KMS-11 (cell line): ENCODE data around the gene RHOXF2B.

Experiments used
- H2AFZ ChIP-seq: fragments of 200-600 bp; sonication (generic); 2 replicates; pipeline ENCODE4 v1.6.1; 2016; ENCODE audit warnings: antibody characterized with exemption, mixed run types, low read depth
- H3K27ac ChIP-seq: fragments of 200-600 bp; sonication (generic); 2 replicates; pipeline ENCODE4 v1.6.1; 2016; ENCODE audit warnings: mild to moderate bottlenecking, mixed run types
- H3K27me3 ChIP-seq: fragments of 200-600 bp; sonication (generic); 2 replicates; pipeline ENCODE4 v1.6.1; 2017; ENCODE audit warnings: mild to moderate bottlenecking, low read depth, mixed run types, moderate library complexity; ENCODE audit not compliant: insufficient read depth
- H3K36me3 ChIP-seq: fragments of 200-600 bp; sonication (generic); 2 replicates; pipeline ENCODE4 v1.6.1; 2017; ENCODE audit warnings: mild to moderate bottlenecking, mixed run types; ENCODE audit not compliant: insufficient read depth
- H3K4me1 ChIP-seq: fragments of 200-600 bp; sonication (generic); 2 replicates; pipeline ENCODE4 v1.6.1; 2016; ENCODE audit warnings: mild to moderate bottlenecking, low read depth, mixed run types; ENCODE audit not compliant: poor library complexity, severe bottlenecking
- H3K4me2 ChIP-seq: fragments of 200-600 bp; sonication (generic); 2 replicates; pipeline ENCODE4 v1.7.0; 2016; ENCODE audit warnings: mild to moderate bottlenecking, mixed run types
- H3K4me3 ChIP-seq: fragments of 200-600 bp; sonication (generic); IDR thresholded peaks from 2 replicates; pipeline ENCODE4 v1.6.1; 2017; ENCODE audit warnings: low read depth, low read length, mixed read lengths; ENCODE audit not compliant: insufficient read depth
- H3K79me2 ChIP-seq: fragments of 200-600 bp; sonication (generic); 2 replicates; pipeline ENCODE4 v1.6.1; 2016; ENCODE audit warnings: low read depth, mixed run types; ENCODE audit not compliant: insufficient read depth
- H3K9ac ChIP-seq: fragments of 200-600 bp; sonication (generic); 2 replicates; pipeline ENCODE4 v1.6.1; 2016; ENCODE audit warnings: mild to moderate bottlenecking, mixed run types
- H4K20me1 ChIP-seq: fragments of 200-600 bp; sonication (generic); 2 replicates; pipeline ENCODE4 v1.6.1; 2016; ENCODE audit warnings: mild to moderate bottlenecking, mixed run types; ENCODE audit not compliant: insufficient read depth
- CTCF ChIP-seq: fragments of 200-600 bp; sonication (generic); conservative IDR thresholded peaks from 2 replicates; pipeline ENCODE4 v1.6.1; 2017; ENCODE audit warnings: low read depth, mild to moderate bottlenecking, antibody characterized with exemption, low read length, moderate library complexity, mixed read lengths

Gene RHOXF2B

GRCh38 chrX:120023259-120023658, 54.2 kb downstream of the RHOXF2B start:
- Histone ChIP-seq H3K4me1 (no peaks in the 10 kb centered on the region), H3K4me3 (no peak overlapping the region), H3K27ac (no peak overlapping the region), H2AFZ (no peak overlapping the region), H3K36me3 (no peaks in the 10 kb centered on the region), H3K27me3 (no peaks in the 10 kb centered on the region), H3K4me2 (no peak overlapping the region), H3K9ac (no peak overlapping the region), H4K20me1 (no peaks in the 10 kb centered on the region), H3K79me2 (no peaks in the 10 kb centered on the region)
- TF ChIP-seq CTCF, result no peak

GRCh38 chrX:120022763-120023162, 54.7 kb downstream of the RHOXF2B start:
- TF ChIP-seq CTCF, result no peak
- Histone ChIP-seq H3K27me3 (no peaks in the 10 kb centered on the region), H3K9ac (no peak overlapping the region), H3K36me3 (no peaks in the 10 kb centered on the region), H3K4me1 (no peaks in the 10 kb centered on the region), H3K79me2 (no peaks in the 10 kb centered on the region), H3K27ac (no peak overlapping the region), H3K4me2 (no peak overlapping the region), H4K20me1 (no peaks in the 10 kb centered on the region), H2AFZ (no peak overlapping the region), H3K4me3 (no peak overlapping the region)
